SK-N-SH (cell line): Measurements from ENCODE around the gene PSMC5.

Experiments used
- EP300 ChIP-seq, 2 experiments: IDR thresholded peaks; 2 replicates each; pipeline versions ENCODE4 v1.4.0 to v1.6.1; 2012; ENCODE audit warnings: borderline replicate concordance in 1 of 2, low read depth in 1 of 2, low read length in 1 of 2
- MEF2A ChIP-seq: IDR thresholded peaks from 2 replicates; pipeline ENCODE4 v1.4.0; 2012; ENCODE audit warnings: low read depth, borderline replicate concordance
- TF ChIP-seq, protein P1 (sequence below): fragments of 200-600 bp; sonication (generic); IDR thresholded peaks from 2 replicates; pipeline ENCODE4 v1.6.1; 2017; ENCODE audit warnings: antibody characterized with exemption, mild to moderate bottlenecking, moderate library complexity
- TF ChIP-seq, protein P2 (sequence below): IDR thresholded peaks from 2 replicates; pipeline ENCODE4 v1.4.0; 2012; ENCODE audit warnings: low read depth

DNA sequence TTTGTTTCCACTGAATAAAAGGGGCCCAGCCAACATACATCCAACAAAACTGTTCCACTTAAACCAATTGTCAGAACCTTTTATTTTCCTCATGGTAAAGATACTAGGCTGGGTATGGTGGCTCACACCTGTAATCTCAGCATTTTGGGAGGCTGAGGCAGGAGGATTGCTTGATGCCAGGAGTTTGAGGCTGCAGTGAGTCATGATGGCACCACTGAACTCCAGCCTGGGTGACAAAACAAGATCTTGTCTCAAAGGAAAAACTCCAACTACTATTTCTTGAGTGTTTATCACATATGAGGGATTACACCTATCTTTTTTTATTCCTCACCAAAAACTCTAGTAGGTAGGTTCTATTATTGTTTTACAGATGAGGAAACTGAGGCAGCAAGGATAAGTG is 4.7 kb upstream of the PSMC5 start:
- TF ChIP-seq, protein P1, sequence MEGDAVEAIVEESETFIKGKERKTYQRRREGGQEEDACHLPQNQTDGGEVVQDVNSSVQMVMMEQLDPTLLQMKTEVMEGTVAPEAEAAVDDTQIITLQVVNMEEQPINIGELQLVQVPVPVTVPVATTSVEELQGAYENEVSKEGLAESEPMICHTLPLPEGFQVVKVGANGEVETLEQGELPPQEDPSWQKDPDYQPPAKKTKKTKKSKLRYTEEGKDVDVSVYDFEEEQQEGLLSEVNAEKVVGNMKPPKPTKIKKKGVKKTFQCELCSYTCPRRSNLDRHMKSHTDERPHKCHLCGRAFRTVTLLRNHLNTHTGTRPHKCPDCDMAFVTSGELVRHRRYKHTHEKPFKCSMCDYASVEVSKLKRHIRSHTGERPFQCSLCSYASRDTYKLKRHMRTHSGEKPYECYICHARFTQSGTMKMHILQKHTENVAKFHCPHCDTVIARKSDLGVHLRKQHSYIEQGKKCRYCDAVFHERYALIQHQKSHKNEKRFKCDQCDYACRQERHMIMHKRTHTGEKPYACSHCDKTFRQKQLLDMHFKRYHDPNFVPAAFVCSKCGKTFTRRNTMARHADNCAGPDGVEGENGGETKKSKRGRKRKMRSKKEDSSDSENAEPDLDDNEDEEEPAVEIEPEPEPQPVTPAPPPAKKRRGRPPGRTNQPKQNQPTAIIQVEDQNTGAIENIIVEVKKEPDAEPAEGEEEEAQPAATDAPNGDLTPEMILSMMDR, result no peak
- TF ChIP-seq MEF2A, result no peak
- TF ChIP-seq, protein P2, sequence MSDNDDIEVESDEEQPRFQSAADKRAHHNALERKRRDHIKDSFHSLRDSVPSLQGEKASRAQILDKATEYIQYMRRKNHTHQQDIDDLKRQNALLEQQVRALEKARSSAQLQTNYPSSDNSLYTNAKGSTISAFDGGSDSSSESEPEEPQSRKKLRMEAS, result no peak
- TF ChIP-seq EP300 (IDR thresholded peaks at IDR 0.05; ENCODE audit: borderline replicate concordance in 1 of 2, low read depth in 1 of 2, low read length in 1 of 2), result no peak
